ENCODE data around the gene PTTG1IP. TPM values are rescaled to one million over a fixed set of nuclear protein-coding genes. Genes with fewer than 3 reads are reported as not detected.
A peak's percentile ranks its signal among the peaks of the same experiment; 100 is the strongest.

Gene PTTG1IP
- total and polyA plus RNA-seq, 2 of the 13 experiments (the other 11 are each of a cell fraction or from before 2014, with no cell fraction given), result 161 to 700 TPM

DNA sequence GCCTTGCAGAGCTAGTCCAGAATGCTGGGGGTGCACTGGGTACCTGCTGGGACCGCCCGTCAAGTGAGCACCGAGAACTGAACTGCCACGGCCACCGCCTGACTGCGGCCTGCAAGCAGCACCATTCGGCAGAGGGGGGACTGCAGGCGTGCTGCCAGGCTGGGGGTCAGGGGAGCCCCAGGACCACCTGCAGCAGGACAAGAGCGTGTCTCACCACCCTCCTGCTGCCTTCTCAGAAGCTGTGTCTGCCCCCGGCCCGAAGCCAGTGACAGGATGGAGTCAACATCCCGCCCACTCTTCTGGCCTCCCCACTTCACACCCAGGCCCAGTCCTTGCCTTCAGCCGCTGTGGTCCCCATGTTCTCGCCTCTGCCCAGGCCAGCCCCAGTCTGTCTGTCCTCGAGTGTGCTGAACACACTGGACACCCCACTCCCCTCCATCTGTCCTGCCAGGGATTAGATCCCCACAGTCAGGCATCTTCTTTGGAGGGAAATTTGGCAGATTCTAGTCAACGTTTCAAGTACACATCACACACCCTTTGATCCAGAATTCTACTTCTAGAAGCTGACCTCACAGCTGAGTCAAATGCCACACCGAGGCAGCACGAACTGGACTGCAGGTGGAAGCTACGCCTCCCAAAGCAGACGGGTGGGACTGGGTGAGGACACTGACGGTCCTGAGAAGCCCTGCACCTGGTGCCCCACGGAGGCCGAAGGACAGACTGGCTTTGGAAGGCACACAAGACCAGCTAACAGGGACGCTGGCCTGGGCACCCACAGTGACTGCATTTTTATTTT, 26.0 kb downstream of the PTTG1IP start (continued):
- TF ChIP-seq HIVEP1 (CRISPR knock-in tag; IDR thresholded peaks at IDR 0.05), result no peak
- TF ChIP-seq BHLHE40 (IDR thresholded peaks at IDR 0.05; ENCODE audit: low read length), result no peak
- TF ChIP-seq FLYWCH1 (CRISPR knock-in tag; IDR thresholded peaks at IDR 0.05), result no peak
- 0 out of 2 replicates have a peak, but pooled peaks have one; percentile 14 for TF ChIP-seq MEF2D (CRISPR knock-in tag; IDR thresholded peaks at IDR 0.05)
- no peak for TF ChIP-seq SCMH1 (CRISPR knock-in tag; IDR thresholded peaks at IDR 0.05; ENCODE audit: borderline replicate concordance)
- TF ChIP-seq, protein P1, sequence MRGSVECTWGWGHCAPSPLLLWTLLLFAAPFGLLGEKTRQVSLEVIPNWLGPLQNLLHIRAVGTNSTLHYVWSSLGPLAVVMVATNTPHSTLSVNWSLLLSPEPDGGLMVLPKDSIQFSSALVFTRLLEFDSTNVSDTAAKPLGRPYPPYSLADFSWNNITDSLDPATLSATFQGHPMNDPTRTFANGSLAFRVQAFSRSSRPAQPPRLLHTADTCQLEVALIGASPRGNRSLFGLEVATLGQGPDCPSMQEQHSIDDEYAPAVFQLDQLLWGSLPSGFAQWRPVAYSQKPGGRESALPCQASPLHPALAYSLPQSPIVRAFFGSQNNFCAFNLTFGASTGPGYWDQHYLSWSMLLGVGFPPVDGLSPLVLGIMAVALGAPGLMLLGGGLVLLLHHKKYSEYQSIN (CRISPR knock-in tag; IDR thresholded peaks at IDR 0.05; ENCODE audit: borderline replicate concordance), result no peak
- no peak for TF ChIP-seq PLRG1 (conservative IDR thresholded peaks at IDR 0.05)
- TF ChIP-seq, protein P2, sequence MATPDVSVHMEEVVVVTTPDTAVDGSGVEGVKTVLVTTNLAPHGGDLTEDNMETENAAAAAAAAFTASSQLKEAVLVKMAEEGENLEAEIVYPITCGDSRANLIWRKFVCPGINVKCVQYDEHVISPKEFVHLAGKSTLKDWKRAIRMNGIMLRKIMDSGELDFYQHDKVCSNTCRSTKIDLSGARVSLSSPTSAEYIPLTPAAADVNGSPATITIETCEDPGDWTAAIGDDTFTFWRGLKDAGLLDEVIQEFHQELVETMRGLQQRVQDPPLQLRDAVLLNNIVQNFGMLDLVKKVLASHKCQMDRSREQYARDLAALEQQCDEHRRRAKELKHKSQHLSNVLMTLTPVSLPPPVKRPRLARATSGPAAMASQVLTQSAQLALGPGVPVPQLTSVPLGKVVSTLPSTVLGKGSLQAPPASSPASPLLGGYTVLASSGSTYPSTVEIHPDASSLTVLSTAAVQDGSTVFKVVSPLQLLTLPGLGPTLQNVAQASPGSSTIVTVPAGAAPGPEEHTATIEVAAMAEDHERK (CRISPR knock-in tag; IDR thresholded peaks at IDR 0.05; ENCODE audit: low read depth), result no peak
- TF ChIP-seq MEIS2 (CRISPR knock-in tag; IDR thresholded peaks at IDR 0.05), result peak; percentile 14; the same call in 1 of the 2 replicates
- TF ChIP-seq KDM4B (CRISPR knock-in tag; IDR thresholded peaks at IDR 0.05), result no peak
- TF ChIP-seq IKZF1 (IDR thresholded peaks at IDR 0.05), result no peak
- TF ChIP-seq ZMYM3 (CRISPR knock-in tag; IDR thresholded peaks at IDR 0.05), result no peak
- TF ChIP-seq, protein P3, sequence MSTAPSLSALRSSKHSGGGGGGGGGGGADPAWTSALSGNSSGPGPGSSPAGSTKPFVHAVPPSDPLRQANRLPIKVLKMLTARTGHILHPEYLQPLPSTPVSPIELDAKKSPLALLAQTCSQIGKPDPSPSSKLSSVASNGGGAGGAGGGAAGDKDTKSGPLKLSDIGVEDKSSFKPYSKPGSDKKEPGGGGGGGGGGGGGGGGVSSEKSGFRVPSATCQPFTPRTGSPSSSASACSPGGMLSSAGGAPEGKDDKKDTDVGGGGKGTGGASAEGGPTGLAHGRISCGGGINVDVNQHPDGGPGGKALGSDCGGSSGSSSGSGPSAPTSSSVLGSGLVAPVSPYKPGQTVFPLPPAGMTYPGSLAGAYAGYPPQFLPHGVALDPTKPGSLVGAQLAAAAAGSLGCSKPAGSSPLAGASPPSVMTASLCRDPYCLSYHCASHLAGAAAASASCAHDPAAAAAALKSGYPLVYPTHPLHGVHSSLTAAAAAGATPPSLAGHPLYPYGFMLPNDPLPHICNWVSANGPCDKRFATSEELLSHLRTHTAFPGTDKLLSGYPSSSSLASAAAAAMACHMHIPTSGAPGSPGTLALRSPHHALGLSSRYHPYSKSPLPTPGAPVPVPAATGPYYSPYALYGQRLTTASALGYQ (CRISPR knock-in tag; IDR thresholded peaks at IDR 0.05), result no peak
- no peak for TF ChIP-seq KLF6 (CRISPR knock-in tag; IDR thresholded peaks at IDR 0.05)
- TF ChIP-seq, protein P4, sequence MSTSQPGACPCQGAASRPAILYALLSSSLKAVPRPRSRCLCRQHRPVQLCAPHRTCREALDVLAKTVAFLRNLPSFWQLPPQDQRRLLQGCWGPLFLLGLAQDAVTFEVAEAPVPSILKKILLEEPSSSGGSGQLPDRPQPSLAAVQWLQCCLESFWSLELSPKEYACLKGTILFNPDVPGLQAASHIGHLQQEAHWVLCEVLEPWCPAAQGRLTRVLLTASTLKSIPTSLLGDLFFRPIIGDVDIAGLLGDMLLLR (CRISPR knock-in tag; IDR thresholded peaks at IDR 0.05), result no peak
- no peak for TF ChIP-seq FOXJ3 (CRISPR knock-in tag; IDR thresholded peaks at IDR 0.05; ENCODE audit: borderline replicate concordance)
- TF ChIP-seq GATAD1 (CRISPR knock-in tag; IDR thresholded peaks at IDR 0.05), result no peak
- no peak for TF ChIP-seq SIN3A (IDR thresholded peaks at IDR 0.05; ENCODE audit: borderline replicate concordance, low read depth, low read length)
- TF ChIP-seq RCOR2 (CRISPR knock-in tag; IDR thresholded peaks at IDR 0.05), result no peak
- TF ChIP-seq ZNF780A (CRISPR knock-in tag; IDR thresholded peaks at IDR 0.05), result no peak
- TF ChIP-seq, protein P5, sequence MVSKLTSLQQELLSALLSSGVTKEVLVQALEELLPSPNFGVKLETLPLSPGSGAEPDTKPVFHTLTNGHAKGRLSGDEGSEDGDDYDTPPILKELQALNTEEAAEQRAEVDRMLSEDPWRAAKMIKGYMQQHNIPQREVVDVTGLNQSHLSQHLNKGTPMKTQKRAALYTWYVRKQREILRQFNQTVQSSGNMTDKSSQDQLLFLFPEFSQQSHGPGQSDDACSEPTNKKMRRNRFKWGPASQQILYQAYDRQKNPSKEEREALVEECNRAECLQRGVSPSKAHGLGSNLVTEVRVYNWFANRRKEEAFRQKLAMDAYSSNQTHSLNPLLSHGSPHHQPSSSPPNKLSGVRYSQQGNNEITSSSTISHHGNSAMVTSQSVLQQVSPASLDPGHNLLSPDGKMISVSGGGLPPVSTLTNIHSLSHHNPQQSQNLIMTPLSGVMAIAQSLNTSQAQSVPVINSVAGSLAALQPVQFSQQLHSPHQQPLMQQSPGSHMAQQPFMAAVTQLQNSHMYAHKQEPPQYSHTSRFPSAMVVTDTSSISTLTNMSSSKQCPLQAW (CRISPR knock-in tag; IDR thresholded peaks at IDR 0.05), result no peak
- no peak for TF ChIP-seq ZNF274 (CRISPR knock-in tag; IDR thresholded peaks at IDR 0.05)
- TF ChIP-seq MLLT10 (CRISPR knock-in tag; IDR thresholded peaks at IDR 0.05), result no peak

Data from HepG2 (cell line).